T-helper 2 cell (primary cell): Measurements from ENCODE around the gene TPRN.
A peak's percentile ranks its signal among the peaks of the same experiment; 100 is the strongest.

Experiments
- DNase-seq, 5 experiments: peaks; one replicate each; pipeline versions ENCODE4 v3.0.0 to v3.0.0-alpha.2; 2012 to 2022

TPRN gene

GRCh38 chr9:137170486-137171148 lies 29.9 kb downstream of the TPRN start:
- DNase-seq: no peak

GRCh38 chr9:137169896-137170358 lies 30.6 kb downstream of the TPRN start, which contains the start of gene LRRC26:
Gene LRRC26 (minus strand): TSS chr9:137170051. CDS start chr9:137169943, 108 bp downstream.
- DNase-seq: no peak

DNA sequence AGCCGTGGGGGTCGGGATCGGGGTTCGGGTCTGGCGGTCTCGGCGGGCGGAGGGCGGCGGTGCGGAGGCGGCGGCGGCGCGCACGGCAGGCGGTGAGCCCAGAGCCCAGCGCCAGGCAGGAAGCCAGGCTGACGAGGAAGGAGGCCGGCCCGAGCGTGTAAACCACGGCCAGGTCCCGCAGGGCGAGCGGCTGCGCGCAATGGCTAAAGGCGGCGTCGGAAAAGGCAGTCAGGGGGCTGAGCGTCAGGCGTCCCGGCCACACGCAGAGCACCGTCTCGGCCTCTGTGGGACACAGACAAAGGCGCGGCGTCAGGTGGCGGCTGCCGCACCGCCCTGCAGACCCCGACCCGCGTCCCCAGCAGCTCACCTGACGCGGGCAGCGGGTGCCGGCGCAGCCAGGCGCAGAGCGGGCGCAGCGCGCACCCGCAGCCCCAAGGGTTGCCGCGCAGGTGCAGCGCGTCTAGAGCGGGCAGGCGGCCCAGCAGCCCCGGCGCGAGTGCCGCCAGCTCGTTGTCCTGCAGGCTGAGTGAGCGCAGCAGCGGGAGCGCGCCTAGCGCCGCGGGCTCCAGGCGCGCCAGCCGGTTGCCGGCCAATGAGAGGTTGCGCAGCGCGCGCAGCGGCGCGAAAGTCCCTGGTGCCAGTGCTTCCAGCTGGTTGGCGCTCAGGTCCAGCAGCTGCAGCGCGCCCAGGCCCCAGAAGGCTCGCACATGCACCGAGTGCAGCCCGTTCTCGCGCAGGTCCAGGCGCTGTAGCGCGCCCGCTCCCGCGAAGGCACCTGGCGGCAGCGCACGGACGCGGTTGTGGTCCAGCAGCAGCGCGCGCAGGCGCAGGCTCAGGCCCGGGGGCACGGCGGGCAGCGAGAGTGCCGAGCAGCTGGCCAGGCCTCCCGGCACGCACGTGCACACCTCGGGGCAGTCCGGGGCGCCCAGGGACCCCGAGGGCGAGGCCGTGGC lies 31.4 kb downstream of the TPRN start:
- peak in 1 of 5 experiments; percentile 36 for DNase-seq

GRCh38 chr9:137168573-137168903 lies 32.0 kb downstream of the TPRN start:
- DNase-seq: no peak

GRCh38 chr9:137167747-137168572 lies 32.6 kb downstream of the TPRN start:
- no peak for DNase-seq

DNA sequence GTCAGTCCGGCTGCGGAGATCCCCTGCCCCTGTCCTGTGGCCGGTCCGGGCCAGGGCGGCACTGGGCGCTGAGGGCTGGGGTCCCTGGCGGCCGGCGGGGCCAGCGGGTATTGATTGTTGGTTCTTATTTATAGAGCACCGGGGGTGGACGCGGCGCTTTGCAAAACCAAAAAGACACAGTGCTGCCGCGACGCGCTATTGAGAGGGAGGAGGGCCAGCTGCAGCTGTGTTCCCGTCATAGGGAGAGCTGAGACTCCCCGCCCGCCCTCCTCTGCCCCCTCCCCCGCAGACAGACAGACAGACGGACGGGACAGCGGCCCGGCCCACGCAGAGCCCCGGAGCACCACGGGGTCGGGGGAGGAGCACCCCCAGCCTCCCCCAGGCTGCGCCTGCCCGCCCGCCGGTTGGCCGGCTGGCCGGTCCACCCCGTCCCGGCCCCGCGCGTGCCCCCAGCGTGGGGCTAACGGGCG lies 33.2 kb downstream of the TPRN start:
- no peak for DNase-seq

DNA sequence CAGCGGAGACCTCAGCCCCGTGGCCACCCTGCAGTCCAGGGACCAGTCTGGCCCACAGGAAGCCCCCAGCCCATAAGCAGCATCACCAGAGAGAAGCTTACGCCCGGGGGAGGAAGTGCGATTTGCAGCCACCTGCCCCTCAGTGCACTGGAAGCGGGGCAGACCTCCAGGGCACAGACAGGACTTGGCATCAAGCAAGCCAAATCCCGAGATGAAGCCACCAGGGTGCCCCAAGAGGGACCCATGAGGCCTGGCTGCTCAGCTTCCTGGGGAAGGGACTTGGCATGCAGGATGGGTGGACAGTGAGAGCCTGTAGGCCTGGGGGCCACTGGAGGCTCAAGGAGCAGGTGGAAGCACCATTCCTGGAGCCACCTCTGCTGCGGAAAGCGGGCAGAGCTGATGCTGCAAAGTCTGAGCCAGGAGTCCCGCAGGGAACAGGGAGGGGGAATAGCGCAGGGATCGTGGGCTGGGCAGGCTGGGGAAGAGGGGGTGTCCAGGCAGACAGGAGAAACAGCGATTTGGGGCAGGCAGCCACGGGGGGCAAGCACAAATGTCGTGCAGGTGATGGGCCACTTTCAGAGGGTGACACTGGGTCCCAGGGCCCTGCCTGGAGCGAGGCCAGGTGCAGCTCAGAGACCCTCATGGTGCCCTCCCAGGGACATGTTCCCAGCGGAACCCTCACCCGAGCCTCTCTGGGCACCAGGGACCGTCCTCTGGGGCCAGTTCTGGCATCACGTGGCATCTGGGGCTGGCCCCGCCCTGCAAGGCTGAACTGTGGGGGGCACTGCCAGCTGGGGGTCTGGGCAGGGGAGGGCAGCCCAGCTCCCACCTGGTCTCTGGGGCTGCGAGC lies 33.9 kb downstream of the TPRN start:
- no peak for DNase-seq

GRCh38 chr9:137165250-137165836 lies 35.2 kb downstream of the TPRN start:
- DNase-seq: no peak

DNA sequence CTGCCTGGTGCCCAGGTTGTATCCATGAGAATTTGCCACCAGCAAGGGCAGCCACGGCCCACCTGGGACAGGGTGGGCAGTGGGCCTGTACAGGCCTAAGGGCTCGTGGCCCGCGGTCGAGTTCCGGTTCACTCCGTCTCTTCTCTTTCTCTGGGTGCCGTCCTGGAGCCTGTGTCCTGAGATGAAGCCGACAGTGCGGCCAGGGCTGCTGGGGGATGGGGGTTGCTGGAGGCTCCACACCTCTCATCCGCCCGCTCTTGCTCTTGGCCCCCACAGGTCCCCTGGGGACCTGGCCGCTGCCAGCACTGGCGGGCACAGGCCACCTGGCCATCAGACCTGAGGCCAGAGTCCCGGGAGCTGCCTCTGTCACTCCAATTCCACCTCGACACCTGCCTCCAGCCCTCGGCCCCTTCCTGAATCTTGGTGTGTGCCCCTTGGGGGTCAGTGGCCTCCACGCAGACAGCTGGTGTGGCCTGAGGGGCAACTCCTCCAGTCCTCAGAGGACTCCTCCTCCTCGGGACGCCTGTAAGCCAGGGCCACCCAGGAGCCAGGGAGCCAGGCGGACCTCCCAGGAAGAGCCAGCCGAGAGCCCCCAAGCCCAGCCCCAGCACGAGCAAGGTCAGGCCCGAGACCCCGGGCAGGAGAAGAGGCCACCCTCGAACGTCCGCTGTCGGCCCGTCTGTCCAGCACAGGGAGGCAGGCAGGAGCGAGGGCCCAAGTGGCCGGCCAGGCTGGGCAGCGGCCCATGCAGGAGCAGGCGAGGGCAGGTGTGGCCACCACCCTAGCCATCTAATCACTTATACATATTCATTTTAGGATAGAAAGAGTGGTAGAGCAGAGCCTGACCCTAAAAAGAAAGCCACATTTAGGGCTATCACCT lies 35.9 kb downstream of the TPRN start:
- DNase-seq: no peak

GRCh38 chr9:137163805-137164204 lies 36.7 kb downstream of the TPRN start:
- DNase-seq: no peak

DNA sequence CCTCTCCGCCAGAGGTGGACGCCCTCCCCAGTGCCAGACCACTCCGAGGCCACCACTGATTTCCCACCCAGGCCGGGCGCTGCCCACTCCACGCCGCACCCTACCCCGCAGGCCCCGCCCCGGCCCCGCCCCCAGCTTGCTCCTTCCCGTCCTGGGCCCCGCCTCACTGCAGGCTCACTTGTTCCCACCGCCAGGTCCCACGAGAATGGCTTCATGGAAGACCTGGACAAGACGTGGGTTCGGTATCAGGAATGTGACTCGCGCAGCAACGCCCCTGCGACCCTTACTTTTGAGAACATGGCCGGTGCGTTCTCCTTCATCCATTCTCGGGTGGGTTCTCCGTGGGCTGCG lies 37.2 kb downstream of the TPRN start:
- DNase-seq: no peak

GRCh38 chr9:137162505-137163364 lies 37.8 kb downstream of the TPRN start:
- DNase-seq: no peak

- no peak for DNase-seq
Measured at GRCh38 chr9:137161558-137162486, 38.7 kb downstream of the TPRN start.

DNA sequence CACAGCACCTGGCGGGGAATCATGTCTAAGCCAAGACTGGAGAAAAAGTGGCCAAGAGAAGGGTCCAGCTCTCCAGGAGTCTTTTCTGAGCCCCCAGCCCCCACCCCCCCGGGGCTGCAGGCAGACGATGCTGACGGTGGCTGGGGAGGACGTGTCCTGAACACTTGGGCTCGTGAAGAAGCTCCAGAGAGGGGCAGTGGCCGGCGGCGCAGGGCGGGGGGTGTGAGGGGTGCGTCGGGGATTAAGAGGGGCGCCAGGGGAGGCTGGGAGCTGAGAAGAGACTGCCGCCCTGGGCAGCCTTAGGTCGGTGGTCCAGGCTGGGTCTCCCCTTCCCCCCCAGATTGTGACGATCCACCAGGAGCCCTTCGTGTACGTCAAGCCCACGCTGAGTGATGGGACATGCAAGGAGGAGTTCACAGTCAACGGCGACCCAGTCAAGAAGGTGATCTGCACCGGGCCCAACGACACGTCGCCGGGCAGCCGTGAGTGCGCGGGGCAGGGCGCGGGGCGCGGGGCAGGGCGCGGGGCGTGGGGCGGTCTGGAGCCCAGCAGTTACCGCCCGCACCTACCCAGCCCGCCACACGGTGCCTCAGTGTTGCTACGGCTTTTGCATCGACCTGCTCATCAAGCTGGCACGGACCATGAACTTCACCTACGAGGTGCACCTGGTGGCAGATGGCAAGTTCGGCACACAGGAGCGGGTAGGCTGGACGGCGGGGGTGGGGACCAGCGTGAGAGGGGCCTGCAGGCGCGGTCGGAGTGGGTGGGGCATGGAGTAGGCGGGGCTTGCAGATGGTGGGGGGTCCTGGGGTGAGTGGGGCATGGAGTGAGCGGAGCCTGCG lies 39.6 kb downstream of the TPRN start:
- no peak for DNase-seq

DNA sequence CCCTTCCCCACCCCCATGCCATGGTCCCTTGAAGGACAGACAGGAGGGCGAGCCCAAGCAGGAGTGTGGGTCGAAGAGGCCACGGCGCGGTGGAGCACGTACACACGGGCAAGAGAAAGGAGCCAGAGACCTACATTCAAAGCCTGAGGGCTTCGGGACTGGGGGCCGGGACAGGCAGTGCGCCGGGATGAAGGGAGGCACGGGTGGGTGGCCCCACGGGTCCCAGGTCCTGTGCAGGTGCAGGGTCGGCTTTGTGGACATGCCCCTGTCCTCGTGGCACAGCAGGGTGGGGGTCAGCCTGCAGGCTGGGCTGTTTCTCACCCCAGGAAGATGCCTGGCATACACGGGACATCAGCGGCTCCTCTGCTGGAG lies 40.5 kb downstream of the TPRN start:
- DNase-seq: no peak

GRCh38 chr9:137159105-137160053 lies 41.2 kb downstream of the TPRN start:
- DNase-seq: no peak
